DLD1 (cell line): ENCODE measurements around the gene PGGT1B.
"Not testable (repeated sequence)": the region's sequence is repeated elsewhere in the genome, so short reads cannot be mapped to it uniquely, and the experiment has no call there.

Source experiments
- in situ Hi-C: cut with HindIII; loops from 2 replicates; pipeline ENCODE4 v1.10.0; 2017; ENCODE audit warnings: low sequenced_read_pairs

PGGT1B gene

GRCh38 chr5:115260248-115260647, 2.4 kb downstream of the PGGT1B start:
- in situ Hi-C loops, result no loop called here

GRCh38 chr5:115257981-115258380, 4.7 kb downstream of the PGGT1B start:
- in situ Hi-C loops, result no loop called here

- in situ Hi-C loops, result not testable (repeated sequence)
These were observed 13.3 kb downstream of the PGGT1B start for GRCh38 chr5:115249379-115249778.

DNA sequence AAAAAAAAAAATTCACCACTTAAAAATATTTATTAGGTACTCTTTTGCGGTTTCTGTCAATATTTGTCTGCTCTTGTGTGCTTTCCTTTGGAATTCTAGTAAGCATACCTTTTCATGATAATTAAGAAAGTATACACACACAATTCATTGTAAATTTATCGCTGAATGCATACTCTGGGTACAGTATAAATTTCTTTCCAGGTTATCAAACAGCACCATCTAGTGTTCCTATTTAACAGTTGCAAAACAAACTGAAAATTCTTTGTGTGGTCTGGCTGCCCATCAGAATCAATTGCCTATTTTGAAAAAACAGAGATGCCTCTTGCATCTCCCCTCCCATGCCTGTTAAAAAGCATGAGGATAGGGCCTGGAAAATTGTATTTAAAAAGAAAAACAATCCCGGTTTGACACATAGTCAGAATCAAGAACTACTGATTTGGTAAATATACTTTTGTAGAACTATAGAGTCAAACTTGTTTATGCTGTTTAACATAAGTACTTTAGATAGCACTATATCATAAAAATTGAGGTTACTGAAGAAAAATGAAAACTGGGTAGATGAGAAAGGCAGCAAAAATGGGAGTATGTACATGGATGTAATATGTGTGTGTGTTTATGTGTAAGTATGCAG, 16.2 kb downstream of the PGGT1B start:
- in situ Hi-C loops, result no loop called here

DNA sequence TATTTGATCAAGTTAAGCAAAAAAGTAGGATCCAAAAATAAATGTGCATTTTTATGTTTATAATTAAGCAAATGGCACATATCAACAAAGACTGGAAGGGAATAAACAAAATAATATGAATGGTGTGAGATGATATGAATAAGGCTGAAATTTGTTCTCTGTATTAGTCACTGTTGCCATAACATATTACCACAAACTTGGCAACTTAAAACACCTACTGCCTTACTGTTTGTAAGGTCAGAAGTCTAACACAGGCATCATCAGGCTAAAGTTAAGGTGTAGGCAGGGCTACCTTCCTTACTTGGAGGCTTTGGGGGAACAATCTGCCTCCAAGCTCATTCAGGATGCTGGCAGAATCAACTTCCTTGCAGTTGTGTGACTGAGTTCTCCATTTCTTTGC, 19.3 kb downstream of the PGGT1B start:
- in situ Hi-C loops, result no loop called here

- in situ Hi-C loops, result no loop called here
These were observed 20.6 kb downstream of the PGGT1B start for GRCh38 chr5:115241881-115242642.

DNA sequence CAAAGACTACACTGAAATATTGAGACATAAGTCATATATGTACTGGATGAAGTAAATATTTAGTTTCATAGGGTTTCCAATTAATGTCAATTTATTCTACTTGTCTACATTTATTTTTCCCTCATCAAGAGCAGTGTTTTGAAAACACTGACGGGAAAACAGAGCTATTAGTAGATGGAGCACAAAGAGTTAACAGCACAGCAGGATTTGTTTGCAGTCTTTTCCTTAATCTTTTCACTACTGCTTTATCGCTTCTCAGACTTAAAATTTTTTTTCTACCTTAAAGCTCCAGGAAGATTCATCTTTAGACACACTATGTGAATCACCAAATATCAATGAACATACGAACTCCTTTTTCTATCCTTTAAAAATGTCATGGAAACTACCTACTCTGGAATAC, 25.6 kb downstream of the PGGT1B start:
- in situ Hi-C loops, result no loop called here

DNA sequence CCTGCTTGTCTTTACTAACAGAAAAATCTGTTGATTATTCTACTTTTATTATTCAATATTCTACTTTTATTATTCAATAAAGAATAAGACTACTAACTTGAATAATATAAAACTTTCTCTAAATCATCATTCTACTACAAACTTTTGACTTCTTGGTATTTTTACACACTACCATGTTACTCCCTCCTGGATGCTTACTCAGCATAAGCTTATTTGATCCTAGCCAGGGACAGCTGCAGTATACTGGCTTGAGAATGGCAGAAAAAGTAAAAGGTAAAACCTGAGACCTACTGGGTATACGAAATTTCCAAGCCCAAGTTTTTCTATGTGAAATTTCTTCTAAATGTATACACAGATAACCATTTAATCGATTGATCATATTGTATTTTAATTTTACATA, 26.1 kb downstream of the PGGT1B start:
- in situ Hi-C loops, result no loop called here

DNA sequence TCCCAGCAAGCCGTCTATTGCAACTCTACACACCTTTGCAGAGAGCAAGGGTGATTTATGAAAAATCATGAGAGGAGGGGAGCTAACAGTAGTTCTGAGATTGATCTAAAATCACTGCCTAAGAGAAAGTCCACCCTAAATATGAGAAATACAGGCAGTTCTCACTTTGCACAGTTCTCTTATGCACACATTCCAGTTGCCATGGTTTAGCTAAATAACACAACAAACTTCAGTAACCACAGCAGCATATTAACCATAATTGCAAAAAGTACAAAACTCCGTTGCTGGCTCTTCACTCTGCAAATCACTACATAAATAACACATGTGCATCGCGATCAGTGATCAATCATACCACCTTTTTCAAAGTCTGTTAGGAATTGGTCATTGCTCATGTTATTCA, 31.1 kb downstream of the PGGT1B start:
- in situ Hi-C loops, result no loop called here

- in situ Hi-C loops, result no loop called here
These were observed 33.1 kb downstream of the PGGT1B start for GRCh38 chr5:115229606-115230005.

GRCh38 chr5:115227281-115227680, 35.4 kb downstream of the PGGT1B start:
- in situ Hi-C loops, result no loop called here

DNA sequence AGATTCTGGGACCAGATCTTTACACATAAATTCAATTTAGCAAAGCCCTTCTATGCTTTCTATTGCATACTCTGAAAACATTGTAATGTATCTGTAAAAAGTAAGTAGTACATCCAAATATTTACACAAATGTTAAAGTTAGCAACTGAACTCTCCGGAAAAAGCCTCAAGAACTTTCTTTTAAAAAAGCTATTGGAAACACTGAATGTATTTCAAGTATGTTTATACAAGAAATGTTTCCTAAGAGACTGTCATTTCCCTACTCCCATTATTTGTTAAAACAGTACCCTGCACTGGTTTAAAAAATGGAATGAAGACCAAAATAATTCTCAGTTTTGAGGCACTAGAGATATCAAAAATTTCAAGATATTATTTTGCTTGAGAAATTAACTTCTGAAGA, 48.1 kb downstream of the PGGT1B start:
- in situ Hi-C loops, result no loop called here

DNA sequence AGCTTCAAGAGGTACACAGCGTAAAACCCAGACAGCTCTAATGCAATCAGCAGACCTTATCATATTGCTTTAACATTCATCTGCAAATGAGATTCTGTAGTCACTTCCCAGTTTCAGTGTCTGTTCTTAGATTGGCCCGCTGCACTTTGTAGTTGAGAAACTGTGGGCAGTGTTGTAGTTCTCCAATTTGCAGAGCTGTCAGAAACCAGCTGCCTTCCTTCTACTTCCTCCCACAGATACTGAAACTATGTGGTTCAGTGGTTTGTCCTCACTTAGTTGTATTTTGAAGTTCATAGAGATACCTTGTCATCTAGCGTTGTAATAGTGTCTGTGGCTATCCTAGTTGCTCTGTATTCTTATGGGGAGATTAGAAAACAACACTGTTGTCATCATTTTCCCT, 53.4 kb downstream of the PGGT1B start:
- in situ Hi-C loops, result no loop called here

- in situ Hi-C loops, result no loop called here
These were observed 59.7 kb downstream of the PGGT1B start for GRCh38 chr5:115202952-115203351.

DNA sequence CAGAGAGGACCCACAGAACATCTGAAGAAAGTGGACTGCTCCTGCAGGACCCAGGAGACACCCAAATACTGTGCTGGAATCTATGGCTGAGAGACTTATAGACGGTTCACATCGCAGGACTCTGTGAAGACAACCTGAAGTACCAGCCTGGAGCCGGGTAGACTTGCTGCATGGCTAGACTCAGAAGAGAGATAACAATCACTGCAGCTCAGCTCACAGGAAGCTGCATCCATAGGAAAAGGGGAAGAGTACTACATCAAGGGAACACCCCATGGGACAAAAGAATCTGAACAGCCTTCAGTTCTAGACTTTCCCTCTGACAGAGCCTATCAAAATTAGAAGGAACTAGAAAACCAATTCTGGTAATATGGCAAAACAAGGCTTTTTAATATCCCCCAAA, 66.5 kb downstream of the PGGT1B start:
- in situ Hi-C loops, result no loop called here

DNA sequence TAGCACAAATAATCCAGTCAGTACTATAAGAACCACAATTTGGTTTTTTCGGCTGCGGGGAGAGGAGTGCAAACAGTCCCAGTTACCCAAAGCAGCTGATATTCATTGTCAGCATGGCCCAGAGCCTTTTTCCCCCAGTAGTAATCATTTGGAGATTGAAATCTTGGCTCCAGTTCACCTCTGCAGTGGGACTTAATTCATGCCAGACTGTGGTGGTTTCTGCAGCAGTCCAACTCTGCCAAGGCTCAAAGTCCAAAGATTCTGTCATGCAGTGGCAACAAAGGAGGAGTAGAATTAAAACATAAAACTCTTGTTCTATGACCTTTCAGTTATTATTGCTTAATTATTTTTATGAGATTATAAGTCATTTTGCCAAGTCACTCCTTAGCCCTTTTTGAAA, 68.0 kb downstream of the PGGT1B start:
- in situ Hi-C loops, result no loop called here

GRCh38 chr5:115193295-115193694, 69.4 kb downstream of the PGGT1B start:
- in situ Hi-C loops, result no loop called here

- in situ Hi-C loops, result no loop called here
These were observed 70.6 kb downstream of the PGGT1B start for GRCh38 chr5:115192098-115192497.

DNA sequence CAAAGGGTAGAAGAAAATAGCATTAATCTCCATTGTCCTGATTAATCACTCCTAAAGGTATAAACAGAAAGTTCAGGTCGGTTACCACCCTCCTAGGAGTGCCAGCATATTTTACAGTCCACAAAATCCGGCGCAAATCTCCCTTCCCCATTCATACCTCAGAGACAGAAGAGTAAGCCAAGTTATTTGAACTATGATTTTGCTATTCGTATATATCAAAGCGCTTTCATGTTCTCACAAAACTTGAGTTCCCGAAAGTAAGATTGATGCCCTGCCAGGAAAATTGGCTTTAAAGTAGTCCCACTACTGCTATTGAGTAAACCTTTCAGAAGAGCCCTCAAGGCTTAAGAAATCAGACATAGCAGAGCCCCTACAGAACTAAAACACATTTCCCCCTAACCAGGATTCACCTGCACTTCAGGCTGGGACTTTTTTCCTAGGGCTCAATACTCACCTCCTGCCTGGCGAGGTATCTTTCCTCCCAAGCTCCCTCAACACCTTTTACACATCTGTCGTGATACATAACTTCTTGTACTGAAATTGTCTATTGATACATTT, 71.1 kb downstream of the PGGT1B start:
- in situ Hi-C loops, result no loop called here

GRCh38 chr5:115190388-115190787, 72.3 kb downstream of the PGGT1B start:
- in situ Hi-C loops, result no loop called here

DNA sequence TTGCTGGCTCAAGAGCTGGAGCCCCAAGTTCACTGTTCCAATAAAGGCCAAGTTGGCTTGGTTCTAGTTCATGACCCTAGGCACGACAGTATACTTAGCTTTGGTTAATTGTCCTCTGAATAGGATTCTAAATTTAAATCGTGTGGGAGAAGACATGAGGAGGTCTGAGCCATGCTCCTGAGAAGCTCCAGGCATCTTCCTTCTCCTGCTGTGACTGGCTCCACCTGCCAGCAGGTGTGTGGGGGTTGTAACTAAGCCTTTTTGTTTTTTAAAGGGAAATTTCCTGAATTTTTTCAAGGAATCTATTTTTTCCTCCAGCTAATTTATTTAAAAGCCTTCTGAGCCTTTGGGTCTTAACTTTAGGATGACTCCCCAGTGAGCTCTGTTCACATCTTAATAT, 72.8 kb downstream of the PGGT1B start:
- in situ Hi-C loops, result no loop called here

GRCh38 chr5:115186794-115187193, 75.9 kb downstream of the PGGT1B start:
- in situ Hi-C loops, result no loop called here
